CD4-positive, alpha-beta T cell treated with Interleukin-15 for 4 hours (primary cell): Measurements from ENCODE around the gene CCDC134.
A peak's percentile ranks its signal among the peaks of the same experiment; 100 is the strongest.

Experiments
- DNase-seq: peaks from one replicate; pipeline ENCODE4 v3.0.0-alpha.2; 2020; ENCODE audit warnings: low spot score

CCDC134 gene

DNA sequence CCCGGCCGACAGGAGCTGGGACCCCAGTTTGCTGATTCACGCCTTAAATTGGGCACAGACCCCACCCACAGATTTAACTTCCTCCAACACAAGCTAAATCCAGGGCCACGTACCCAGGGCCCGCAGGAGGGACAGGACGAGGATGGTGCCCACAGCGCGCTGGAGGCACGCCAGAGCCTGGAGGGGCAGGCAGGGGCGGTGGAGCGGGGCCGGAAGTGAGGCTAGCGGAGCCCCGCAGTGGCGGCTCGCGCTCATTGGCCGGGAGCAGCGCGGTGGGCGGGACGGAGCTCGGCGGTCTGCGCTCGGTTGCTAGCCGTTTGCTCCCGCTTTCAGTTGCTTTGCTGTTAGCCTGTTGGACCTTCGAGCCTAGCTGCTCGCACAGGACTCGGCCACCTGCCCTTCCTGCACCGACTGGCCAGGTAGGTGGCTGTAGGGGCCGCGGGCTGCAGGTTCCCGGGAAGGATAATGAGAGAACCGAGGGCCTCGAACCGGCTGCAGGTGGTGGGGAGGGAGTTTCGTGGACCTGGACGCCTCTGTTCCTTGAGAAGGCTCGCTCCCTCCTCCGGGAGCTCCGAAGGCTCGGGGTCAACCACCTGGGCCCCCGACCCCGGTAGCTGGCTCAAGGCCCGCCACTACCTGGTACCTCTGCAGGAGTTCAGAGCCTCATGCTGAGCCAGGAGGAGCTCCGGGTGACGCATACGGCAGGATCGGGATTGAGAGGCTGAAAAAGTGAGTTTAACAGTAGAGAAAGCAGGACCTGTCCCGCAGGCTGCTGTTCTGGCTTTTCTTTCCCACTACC, at the start of gene CCDC134:
Gene CCDC134, plus strand, starts transcription at position 332 of the 799 bp plus-strand sequence. CDS start 8,212 bp downstream, outside the sequence.
- DNase-seq = peak; percentile 88

DNA sequence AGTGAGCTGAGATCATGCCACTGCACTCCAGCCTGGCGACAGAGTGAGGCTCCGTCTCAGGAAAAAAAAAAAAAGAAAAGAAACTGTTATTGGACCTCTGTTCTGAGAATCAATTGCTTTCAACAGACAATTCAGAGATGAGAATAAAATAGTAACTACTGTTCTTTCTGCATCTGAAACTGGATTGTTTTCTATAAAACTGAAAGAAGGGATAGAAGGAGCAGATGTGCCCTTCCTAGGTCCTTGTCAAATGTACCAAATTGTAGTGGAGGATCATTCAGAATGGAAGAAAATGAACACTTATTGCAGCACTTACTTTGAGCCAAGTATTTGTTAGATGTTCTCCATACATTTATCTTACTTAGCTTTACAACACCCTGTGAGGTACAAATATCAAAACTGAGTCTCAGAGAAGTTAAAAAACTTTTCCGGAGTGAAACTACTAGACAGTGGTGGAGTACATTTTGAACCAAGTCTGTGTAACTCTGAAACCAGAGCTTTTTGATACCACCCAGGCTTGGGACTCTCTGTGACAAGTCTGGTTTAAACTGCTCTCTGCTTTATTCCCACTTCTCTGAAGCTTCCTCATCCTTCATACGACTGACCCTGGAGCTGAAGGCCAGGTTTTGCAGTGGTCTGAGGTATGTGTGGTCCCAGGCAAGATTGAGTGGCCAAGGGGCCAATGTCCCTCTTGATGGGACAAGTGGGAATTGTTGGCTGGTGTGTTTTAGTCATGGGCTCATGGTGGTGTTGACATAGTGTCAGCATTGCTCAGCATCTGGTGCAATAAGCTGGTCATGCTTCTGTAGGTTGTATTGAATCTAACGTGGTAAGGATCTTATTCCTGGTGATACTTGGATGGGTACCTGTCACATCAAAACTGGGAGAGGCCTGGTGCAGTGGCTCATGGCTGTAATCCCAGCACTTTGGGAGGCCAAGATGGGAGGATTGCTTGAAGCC, 48.2 kb upstream of the CCDC134 start:
- DNase-seq = no peak

DNA sequence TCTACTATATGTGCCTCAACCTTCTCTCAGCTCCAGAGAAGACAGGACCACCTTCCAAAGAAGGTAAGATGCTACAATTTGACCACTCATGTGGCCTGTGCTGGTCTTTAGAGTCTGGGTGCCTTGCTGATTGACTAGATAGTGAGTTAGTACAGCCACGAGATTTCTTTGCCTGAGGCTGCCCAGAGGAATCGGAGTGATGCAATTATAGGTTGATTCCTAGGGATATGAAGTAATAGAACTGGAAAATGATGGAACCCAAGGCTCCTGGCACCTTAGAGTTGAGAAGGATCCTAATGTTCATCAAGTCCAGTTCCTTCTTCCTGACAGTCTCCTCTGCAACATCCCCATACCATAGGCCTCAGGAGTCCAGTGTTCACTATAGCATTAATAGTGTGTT, 46.5 kb upstream of the CCDC134 start:
- DNase-seq = no peak

DNA sequence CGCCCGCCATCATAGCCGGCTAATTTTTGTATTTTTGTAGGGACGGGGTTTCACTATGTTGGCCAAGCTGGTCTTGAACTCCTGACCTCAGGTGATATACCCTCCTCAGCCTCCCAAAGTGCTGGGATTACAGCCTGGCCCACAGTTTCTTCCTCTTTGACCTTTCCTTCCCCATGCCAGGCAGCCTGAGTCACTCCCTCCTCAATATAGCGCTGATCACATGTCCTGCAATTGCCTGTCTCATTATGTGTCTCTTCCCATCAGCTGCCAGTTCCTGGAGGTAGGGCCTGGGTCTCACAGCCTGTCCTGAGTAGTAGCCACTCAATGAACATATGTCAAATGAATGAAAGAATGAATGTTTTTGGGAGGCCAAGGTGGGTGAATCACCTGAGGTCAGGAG, 43.0 kb upstream of the CCDC134 start:
- DNase-seq = no peak

DNA sequence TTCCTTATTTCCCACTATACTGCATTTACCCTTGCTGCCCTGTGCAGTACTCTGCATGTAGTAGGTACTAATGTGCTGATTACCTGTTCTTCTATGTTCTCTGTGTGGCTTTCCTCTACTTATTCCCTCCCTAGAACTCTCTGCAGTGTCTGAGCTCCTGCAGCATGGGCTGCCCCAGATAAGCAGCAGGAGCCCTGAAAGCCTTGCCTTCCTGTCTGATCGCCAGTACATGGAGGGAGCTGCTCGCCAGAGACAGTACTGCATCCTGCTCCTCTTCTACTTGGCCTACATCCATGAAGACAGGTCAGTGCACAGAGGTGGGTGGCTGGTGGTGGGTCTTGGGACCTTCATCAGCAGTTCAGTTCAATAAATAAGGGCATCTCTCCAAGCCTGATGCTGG, 42.2 kb upstream of the CCDC134 start:
- DNase-seq = no peak

DNA sequence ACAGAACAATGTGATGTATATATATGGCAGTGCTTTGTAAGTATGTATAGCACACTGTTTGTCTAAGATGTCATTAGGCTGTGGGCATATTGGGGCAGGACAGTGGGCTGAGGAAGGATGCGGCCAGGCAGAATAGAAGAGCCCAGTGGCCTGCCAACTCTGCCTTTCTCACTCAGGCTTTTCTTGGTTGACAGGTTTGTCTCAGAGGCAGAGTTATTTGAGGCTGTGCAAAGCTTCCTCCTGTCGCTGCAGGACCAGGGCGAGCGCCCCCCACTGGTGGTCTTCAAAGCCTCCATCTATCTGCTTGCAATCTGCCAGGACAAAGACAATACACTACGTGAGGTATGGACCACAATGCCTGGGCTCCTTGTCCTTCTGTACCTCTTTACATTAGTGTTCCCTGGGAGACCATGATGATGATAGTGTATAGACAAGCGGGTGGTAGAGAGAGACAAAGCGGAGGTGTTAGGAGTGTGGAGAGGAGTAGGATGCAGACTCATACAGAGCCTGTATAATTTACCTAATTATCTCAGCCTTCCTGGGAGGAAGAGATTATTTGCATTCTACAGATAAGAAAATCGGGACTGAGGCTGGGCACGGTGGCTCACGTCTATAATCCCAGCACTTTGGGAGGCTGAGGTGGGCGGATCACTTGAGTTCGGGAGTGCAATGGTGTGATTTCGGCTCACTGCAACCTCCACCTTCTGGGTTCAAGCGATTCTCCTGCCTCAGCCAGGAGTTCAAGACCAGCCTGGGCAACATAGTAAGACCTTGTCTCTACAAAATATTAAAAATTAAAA, 37.3 kb upstream of the CCDC134 start:
- DNase-seq = peak; percentile 31

DNA sequence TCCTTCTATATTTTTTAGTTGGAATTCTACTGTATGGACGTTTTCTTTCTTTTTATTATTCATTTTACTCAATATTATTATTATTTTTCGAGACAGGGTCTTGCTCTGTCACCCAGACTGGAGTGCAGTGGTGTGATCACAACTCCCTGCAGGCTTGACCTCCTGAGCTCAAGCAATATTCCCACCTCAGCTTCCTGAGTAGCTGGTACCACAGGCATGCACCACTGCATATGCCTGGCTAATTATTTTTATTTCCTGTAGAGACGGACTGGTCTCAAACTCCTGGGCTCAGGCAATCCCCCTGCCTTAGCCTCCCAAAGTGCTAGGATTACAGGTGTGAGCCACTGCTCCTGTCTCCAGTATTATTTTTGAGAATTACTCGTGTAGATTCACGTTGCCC, 34.0 kb upstream of the CCDC134 start:
- DNase-seq = no peak

DNA sequence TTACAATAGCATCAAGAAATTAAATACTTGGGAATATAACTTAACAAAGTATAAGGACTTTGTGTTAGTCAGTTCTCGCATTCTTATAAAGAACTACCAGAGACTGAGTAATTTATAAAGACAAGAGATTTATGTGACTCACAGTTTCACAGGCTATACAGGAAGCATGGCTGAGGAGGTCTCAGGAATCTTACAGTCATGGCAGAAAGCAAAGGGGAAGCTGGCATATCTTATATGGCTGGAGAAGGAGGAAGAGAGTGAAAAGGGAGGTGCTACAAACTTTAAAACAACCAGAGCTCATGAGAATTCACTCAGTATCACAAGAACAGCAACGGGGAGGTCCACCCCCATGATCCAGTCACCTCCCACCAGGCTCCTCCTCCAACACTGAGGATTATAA, 32.0 kb upstream of the CCDC134 start:
- no peak for DNase-seq

DNA sequence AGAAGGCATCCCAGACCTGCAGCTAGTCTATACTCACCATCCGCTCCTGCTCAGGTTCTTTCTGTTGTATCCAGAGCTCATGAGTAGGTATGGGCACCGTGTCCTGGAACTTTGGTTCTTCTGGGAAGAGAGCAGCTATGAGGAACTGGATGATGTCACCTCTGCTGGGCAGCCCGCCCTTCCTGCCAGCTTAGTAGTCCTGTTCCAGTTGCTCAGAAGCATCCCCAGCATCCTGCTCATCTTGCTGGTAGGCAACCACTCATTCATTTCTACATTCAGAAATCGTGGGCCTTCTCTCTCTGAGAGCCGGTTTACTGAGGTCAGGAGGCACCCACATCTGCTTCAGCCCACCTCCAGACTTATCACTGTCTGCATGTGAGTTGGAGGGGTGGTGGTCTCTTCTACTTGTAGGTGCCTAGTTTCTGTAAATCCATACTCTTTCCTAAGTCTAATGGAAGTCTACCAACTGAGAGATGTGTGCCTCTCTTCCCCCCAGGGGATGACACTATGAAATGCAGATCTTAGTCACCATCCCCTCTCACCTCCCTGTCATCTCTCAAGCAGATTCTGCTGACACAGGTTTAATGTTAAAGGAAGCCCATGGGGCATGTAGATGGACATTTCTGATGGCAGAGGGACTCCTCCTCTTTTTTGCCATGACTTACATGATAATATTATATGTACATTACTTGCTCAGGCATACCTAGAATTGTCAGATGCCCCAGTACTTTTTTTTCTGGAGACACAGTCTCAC, 29.6 kb upstream of the CCDC134 start:
- DNase-seq = no peak

DNA sequence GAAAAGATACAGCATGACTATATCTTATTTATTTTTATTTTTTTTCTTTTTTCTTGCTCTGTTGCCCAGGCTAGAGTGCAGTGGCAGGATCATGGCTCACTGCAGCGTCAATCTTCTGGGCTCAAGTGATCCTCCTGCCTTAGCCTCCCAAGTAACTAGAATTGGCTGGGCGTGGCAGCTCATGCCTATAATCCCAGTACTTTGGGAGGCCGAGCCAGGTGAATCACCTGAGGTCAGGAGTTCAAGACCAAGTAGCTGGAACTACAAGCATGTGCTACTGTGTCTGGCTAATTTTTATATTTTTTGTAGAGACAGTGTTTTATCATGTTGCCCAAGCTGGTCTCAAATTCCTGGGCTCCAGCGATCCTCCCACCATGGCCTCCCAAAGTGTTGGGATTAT, 28.3 kb upstream of the CCDC134 start:
- DNase-seq = no peak

DNA sequence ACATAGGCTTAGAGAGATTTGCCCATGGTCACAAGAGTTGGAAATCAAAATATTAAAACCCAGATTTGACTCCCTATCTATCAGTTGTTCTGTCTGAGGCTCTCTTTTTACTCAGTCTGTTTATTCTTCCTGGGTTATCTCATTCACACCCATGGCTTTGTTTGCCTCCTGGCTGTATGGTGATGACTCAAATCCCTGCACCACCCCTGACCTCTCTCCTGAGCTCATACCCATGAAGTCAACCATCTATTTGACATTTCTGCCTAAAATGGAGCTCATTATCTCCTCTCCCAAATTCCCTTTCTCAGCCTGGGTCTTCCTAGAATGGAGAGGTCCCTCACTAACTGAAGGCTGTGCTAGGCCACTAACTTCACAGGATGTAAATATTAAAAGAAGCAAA, 27.8 kb upstream of the CCDC134 start:
- DNase-seq = no peak

DNA sequence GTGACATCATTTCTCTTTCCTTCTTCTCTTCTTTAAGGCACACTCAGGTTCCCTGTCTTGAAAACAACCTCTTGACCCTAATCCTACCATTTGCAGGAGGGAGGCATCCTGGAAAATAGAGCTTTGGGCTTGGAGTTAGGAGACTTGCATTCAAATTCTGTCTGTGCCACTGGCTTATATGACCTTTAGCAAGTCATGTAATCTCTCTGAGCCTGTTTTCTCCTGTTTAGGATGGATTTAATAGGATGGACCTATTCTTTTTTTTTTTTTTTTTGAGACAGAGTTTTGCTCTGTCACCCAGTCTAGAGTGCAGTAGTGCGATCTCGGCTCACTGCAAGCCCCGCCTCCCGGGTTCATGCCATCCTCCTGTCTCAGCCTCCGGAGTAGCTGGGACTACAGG, 25.1 kb upstream of the CCDC134 start:
- no peak for DNase-seq

DNA sequence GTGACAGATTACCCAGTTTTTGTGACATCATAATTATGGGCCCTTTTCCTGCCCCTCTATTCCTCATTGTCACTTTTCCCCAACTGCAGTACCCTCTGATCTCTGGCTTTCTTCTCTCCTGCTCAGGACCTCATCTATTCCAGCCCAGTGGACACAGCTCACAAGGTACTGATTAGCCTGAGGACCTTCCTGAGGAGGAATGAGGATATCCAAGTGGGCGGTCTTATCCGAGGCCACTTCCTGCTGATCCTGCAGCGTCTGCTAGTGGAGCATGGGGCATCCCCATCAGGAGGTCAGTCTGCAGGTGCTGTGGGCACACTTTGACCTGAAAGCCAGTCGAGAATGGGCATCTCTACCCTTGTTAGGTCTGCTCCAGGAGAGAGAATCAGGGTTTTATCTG, 24.5 kb upstream of the CCDC134 start:
- no peak for DNase-seq

DNA sequence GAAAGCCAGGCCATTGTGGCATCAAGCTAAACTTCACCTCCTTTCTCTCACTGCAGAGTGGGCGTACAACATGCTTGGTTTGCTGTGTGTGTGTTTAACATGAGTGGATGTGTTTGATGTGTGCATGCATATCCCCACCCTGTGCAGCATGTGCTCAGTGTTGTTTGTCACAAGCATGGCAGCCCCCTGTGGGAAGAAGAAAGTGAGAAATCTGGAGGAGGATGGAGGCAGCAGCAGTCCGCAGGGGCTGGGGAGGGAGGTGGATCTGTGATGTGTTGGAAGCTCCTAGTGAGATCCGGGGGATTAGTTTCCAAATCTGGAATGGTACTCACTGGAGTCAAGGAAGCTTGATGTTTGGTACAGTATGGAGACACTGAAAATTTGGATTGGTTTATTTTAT, 24.1 kb upstream of the CCDC134 start:
- no peak for DNase-seq

DNA sequence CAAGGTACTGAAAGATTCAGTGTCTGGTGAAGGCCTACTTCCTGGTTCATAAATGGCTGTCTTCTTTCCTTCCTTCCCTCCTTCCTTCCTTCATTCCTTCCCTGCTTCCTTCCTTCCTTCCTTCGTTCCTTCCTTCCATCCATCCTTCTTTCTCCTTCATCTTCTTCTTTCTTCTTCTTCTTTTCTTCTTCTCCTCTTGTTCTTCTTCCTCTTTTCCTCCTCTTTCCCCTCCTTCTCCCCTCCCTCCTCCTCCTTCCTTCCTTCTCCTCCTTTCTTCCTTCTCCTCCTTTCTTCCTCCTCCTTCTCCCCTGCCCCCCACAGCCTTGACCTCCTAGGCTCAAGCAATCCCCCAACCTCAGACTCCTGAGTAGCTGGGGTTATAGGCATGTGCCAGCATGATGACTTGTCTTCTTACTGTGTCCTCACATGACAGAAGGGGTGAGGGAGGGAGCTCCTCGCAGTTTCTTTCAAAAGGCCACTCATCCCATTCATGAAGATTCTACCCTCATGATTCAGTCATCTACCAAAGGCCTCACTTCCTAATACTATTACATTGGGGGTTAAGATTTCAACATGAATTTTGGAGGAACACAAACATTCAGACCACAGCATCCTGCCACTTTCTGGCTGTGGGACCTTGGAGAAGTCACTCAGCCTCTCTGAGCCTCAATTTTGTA, 22.6 kb upstream of the CCDC134 start:
- DNase-seq = no peak

DNA sequence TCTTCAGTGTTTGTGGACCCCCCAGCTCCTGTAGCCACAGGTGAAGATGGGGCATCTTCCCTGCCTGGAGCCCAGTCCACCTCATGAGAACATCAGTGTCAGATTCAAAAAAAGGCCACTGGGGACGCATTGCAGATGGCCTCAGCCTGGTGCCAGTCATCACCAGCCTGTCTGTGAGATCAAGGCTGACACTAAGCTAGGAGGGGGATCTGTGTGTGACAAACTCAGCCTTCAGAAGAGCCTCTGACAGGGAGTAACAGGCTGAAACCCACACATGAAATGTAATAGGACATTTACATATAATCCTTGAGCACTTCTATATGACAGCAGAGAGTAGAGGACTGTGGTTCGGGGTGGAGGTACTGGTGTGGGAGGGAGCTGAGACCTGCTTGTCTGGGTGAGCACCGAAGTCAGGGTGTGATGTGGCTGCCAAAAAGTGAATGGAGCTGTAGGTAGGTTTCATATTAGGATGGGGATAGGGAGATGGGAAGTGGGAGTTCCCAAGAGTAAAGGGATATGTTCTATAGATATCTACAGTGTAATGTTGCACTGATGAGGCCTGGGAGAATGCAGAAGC, 20.5 kb upstream of the CCDC134 start:
- DNase-seq = peak; percentile 4

DNA sequence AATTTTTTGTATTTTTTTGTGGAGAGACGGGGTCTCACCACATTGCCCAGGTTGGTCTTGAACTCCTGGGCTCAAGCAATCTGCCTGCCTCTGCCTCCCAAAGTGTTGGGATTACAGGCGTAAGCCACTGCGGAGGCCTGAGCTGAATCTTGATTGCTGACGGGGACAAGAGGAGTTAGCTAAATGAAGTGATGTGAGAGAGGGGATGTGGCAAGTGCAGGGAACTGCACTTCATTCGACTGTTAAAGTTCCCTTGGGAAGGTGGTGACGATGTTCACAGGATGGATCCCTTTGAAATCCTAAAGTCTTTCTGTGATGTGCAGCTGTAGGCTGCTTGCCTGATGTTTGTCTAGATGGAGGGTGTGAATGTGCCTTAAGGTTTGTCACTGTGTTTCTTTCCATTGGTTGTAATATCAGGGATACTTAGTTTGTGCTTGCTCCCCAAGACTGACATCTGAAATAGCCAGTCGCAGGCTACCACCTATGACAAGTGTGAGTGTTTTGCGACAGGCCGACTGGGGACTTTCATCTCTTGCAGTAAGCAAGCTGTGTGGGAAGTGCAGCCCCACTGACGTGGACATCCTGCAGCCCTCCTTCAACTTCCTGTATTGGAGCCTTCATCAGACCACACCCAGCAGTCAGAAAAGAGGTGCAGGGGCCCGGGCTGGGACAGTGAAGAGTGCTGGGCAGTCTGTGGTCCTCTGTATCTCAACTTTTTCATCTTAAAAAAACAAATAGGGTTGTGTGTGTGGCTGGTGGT, 19.6 kb upstream of the CCDC134 start:
- DNase-seq = peak; percentile 94

DNA sequence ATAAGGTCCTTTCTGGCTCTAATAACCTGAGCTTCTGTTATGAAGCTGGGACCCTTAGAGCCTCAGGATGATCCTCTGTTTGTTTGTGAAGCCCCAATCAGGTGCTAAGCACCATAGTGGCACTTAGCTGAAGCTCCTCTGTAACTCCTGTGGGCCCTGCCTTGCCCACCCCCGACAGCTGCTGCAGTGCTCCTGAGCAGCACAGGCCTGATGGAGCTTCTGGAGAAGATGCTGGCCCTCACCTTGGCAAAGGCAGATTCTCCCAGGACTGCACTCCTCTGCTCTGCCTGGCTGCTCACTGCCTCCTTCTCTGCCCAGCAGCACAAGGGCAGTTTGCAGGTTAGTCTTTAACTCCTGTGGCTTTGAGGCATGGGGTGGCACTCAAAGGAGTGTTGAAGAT, 19.0 kb upstream of the CCDC134 start:
- no peak for DNase-seq

DNA sequence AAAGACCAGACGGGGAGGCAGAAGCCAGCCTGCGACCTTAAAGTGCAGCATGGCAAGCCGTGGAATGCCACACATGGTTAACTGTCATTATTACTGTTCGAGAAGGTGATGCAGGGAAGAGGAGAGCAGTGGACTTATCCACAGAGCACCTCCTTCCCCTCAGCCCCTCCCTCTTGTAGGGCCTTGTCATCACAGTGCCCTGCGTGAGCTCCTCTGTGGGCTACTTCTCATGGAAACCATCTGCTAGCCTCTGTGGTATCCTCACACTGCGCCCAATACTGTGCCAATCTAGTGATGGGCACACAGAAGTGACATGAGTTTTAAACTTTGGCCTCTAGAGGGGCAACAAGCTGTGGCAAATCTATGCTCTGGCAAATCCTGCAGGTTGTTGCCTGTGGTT, 18.2 kb upstream of the CCDC134 start:
- DNase-seq = peak; percentile 32

DNA sequence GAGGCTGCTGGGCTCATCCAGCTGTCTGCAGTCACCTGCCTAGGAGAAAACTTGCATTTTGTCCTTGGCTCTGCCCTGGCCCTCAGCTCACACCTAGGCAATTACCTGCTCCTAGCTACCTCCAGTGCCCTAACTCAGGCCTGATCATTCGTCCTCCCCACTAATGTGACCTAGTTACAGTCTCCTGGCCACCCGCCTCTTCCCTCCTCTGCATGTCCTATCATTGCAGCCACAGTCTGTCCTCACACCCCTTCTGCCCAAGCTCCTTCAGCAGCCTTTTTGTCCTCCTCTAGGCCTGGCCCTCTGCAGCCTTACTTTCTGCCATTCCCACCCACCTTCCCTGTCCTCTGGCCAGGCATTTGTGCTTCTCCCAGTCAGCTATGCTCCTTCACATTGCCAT, 17.7 kb upstream of the CCDC134 start:
- DNase-seq = no peak
